A172 (cell line): ENCODE results near the gene REN. TPM values are rescaled to one million over a fixed set of nuclear protein-coding genes. Genes with fewer than 3 reads are reported as not detected.
A peak's percentile ranks its signal among the peaks of the same experiment; 100 is the strongest.

Experiments
- DNase-seq: peaks from one replicate; pipeline ENCODE4 v3.0.0-alpha.2; 2015; ENCODE audit warnings: low spot score
- total RNA-seq: library from RNA; depleted of rRNA; stranded (reverse); fragments of >200 nt; shearing (Covaris generic); gene quantifications from 2 replicates; pipeline ENCODE4 v1.2.3, GENCODE V29; 2014

Gene REN
- total RNA-seq, 1 experiment from 2014 or later: 0.62 TPM

DNA sequence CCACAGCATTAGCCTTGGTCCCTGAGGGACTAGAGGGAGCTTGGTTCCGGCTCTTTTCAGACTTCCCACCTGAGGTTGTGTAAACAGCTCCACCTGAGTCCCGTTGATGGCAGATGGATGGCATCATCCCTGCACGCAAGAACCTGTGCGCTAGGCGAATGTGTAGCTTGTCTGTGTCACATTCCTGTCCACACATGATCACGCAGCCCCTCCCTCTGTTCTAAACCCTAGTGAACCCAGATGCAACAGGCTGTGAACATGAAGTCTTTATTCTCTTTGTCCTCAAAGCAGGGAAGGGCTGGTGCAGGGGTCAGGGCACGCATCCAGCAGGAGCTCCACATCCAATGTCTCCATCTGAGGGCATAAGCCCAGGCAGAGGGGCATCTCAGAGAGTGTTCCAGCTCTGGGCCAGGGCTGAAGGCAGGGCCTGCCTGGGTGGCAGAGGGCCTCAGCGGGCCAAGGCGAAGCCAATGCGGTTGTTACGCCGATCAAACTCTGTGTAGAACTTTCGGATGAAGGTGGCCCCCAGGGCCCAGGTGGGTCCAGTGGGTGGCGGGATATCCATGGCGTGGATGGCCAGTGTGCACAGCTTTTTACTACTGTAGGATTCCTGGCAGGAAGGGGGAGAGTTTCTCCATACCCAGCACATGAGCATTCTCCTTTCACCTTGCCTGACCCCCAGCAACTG is 11.4 kb downstream of the REN start:
- no peak for DNase-seq

DNA sequence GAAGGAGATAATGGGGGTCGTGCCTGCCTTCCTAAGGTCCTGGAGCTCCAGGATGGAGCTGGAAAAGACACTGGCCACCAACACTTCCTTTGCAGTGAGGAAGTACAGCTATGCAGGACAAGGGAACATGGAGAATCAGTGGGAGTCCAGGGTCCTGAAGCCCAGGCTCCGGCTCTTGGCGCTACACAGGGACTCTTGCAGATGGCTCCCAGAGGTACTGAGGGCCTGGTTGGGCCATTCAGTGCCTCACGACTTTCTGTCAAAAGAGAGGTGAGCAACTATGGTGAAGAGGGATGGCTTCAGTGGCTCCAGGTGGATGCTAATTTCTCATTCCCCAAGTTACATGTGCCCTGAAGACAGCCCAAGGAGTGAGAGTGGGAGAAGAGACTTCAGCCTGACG is 12.5 kb downstream of the REN start:
- no peak for DNase-seq

DNA sequence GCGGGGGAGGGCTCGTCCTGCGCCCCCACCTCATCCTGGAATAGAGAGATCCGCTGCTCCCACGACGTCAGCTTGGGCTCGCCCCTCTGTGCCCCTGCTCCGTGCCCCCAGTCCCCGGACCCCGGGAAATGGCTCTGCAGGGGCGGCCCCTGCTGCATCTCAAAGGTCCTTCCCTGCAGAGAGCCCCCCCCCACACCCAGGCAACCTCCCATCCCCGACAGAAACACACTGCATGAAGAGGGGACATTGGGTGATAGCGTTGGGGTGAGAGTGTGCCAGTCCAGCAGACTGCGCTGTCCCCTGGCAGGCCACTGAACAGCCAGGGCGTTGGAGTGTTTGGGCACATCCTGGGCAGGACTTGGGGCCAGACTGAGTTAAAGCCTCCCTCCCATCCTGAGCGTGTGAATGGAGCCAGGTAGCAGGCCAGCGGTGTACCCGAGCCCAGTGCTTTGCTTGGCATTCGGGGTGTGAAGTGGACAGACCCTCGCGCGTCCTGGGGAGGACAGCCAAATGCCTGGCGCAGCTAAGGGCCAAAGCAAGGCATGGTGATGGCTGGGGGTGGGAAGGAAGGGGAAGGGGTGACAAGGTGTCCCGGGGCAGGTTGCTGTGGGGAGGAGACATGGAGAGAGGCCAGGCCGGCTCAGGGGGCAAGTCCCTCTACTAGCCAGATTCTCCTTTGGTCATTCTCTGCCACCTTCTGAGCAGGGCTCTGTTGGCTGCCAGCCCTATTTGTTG is 13.7 kb downstream of the REN start:
- peak; percentile 20 for DNase-seq

DNA sequence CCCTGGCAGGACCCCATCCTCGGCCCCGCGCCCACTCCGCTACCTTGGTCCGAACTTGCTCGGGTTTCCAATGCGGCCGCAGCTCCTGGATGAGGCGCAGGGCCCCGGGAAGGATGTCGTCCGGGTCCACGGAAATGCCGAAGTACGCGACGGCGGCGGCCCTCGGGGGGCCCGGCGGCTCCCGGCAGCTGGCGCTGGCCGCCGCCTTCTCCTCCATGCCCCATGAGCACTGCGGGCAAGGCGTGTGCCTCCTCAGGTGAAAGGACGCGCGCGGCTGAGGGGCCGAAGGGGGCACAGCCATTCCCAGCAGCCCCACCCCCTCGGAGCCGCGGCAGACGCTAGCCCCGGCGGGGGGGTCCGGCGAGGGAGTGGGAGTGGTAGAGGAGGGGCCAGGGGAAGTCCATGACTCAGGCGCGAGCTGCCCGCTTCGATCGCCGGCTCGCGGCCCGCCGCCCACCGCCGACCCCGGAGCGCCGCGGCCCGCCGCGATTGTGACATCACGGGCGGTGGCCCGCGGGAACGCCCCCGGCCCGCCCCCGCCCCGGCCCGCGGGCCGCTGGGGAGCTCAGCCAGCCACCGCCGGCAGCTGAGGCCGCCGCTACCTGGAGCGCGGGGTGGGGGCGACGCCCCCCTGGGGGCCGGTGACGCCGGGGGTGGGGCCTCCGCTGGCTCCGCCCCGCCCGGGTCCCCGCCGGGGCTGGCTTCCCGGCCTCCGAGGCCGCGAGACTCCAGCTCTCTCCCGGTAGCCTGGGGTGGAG is 14.4 kb downstream of the REN start, which contains the start of gene ETNK2:
TSS of gene ETNK2 (minus strand) at position 493 of the 758 bp plus-strand sequence. CDS start at position 301, 192 bp downstream.
- peak; percentile 39 for DNase-seq

DNA sequence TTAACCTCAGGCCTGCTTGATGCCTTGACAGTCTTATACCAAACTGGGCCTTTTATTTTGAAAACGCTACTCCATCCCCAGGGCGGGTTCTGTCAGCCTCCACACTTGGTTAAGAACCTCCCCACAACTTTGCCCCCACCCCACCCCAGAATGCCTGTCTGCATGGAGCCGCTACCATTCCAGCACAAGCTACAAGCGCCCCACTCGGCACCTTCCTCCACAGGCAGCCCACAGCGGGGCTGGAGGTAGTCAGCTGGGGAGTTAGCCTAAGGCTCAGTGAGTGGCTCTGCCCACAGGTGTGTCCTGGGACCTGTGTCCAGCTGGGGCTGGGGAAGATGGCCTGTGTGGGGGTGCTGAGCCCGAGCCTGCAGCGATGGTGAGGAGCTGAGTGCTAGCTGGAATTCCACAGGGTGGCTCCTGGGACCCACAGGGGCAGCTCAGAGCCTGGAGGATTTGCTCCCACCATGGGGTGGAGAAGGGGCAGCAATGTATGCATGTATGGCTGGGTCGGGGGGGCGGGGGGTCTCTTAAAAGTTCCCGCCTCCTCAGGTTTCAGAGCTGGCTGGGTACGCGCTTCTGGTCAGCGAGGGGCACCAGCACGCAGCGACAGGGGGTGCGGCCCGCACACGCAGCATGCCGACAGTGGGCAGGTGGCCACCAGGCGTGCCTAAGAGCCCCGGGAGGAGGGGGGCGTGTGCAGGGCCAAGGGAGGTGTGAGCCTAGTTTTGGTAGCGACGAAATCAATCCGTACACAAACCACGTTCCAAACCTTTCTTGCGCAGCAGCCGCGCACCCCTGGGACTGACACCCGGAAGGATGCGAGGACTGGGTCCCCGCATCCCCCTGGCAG is 15.2 kb downstream of the REN start:
- DNase-seq: no peak

DNA sequence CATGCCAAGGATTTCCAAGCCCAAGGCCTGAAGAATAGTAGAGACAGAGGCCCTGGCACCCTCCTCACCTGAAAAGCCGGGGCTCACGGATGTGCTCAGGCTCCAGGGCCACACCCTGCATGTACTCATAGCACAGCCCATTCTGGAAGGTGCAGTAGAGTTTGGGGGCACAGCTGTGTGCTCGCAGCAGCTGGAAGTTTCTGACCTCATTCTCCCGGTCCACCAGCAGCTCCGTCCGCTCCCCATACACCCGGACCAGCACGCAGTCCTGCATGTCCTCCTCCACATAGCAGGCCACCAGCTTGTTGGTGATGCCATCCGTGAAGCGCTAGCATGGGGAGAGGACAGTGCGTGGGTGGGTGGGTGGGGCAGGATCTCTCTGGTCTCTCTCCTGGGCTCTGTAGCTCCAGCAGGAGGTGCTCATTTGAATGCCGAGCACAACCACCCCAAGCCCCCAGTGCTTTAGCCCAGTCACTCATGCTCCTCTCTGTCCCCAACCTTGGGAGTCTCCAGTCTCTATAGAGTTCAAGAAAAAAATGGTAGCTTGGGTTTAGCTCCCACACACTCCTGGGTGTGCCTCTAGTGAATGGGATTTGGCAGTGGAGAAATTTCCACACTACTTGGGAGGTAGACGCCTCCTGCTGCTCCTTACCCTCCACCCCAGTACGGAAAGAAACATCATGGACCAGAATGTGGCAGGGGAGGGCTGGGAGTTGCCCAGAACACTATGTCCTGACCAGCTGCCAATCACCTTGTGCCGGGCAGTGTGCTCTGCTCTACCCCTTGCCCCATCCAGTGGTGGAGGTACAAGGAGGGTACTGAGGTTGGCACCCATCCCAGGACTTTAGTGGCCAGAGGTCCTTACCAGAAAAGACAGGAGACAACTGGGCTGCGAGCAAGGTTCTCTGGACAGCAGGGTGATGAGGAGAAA is 16.2 kb downstream of the REN start:
- DNase-seq: no peak

DNA sequence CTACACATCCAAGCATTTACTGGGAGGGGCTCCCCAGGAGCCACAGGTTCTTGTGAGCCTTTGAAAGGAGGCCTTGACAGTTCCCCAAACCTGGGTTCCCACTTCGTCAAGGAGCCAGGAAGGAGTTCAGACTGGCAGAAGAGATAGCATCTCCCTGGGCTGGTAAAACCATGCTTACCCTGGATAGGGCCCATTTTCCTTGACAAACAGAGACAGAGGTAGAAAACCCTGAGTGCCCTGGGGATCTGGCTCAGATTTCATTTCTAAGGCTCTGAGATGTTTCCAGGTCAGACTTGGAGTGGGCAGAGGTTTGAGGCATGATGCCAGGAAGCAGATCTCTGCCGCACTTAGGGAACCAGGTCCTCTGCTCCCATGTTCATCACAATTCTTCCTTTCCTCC is 17.0 kb downstream of the REN start:
- no peak for DNase-seq

DNA sequence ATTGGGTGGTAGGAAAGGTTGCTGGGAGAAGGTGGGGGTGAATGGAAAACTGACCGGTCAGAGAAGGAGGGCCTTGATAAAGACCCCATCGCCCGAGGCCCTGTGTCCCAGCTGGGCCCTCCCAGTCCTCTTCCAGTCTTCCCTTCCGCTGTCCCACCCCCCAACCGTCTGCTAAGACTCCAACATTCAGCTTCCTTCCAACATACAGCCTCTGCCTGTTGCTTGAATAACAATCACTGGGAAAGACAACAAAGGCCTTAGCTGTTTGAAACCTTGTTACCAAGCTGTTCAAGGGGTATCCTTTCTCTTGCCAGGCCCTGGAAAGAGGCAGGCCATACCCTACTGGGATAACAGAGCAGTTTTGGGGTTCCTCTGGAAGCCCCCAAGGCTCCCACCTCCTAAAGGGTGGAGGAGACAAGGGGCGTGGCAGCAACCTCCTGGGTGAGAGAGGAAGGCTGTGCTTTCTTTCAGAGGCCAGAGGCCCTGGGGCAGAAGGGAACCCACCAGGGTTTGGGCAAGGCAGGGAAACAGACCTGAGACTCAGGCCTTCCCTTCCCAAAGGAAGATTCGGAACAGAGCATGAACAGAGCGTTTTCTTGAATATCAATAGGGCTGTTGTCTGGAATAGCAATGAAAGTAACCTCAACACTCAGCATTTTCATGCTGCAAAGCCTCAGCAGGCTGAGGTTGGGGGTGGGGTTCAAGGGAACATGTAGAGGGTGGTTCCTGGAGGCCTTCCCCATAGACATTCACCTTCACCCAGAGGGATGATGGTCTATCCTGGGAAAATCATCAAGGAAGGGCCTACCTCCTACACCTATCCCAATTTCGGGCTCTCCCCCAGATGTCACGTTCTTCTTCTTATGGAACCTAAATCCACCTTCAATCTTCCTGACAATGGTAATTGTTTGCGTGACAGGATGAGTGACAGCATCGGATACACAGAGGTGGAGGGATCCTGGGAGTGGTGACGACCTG is 18.4 kb downstream of the REN start:
- DNase-seq: no peak

DNA sequence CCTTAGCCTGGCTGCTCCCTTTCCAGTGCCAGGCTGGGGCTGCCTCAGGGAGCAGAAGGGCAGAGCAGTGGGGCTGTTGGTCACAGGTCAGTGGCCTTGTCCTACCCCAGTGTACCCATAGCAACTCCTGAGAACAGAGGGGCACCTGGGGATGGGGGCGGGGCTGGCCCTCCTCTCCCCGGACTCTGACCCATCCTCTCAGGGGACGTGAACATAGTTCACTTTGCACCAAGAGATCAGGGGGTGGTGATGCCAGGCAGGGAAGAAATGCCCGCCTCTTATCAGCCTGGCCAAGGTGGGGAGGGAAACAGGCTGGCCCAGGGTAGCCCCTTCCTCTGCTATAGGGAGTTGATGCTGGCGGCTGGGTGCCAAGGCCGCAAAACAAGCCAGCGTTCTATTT is 19.2 kb downstream of the REN start:
- DNase-seq: no peak

DNA sequence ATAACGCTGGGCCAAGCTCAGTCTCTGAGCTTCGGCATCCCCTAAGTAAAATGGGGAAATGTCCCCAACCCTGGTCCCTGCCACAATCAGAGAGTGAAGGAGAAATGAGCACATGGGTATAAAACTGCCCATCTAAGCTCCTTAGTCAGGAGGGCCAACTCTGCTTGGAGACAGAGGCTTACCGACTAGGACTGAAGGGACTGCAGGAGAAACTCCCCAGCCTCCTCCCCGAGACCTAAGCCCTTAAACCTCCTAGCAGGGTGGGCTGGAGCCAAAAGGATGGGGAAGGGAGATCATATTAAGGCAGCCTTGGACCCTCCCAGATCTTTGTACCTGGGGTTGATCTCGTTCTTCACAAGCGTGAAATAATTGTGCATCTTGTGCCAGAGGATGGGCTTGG is 19.8 kb downstream of the REN start:
- DNase-seq: no peak

DNA sequence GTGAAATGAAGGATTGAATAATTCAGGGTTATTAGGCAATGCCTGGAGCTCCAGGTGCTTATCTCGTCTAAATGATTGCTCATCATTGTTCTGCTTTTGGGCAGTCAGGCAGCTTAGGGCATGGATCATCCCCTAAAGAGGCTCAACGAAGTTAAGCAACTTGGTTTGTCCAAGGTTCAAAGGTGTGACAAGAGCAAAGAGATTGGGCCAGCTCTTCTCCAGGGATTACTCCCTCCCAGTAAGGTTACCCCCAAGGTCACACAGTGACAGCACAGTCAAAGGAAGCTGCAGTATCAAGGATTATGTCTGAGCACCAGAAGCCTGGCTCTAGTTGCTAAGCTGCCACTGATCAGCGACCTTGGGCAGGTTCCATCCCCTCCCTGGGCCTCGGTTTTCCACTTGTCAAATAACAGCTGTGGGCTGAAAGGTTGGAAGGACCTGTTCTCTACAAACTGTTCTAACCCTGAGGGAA is 21.1 kb downstream of the REN start:
- no peak for DNase-seq

DNA sequence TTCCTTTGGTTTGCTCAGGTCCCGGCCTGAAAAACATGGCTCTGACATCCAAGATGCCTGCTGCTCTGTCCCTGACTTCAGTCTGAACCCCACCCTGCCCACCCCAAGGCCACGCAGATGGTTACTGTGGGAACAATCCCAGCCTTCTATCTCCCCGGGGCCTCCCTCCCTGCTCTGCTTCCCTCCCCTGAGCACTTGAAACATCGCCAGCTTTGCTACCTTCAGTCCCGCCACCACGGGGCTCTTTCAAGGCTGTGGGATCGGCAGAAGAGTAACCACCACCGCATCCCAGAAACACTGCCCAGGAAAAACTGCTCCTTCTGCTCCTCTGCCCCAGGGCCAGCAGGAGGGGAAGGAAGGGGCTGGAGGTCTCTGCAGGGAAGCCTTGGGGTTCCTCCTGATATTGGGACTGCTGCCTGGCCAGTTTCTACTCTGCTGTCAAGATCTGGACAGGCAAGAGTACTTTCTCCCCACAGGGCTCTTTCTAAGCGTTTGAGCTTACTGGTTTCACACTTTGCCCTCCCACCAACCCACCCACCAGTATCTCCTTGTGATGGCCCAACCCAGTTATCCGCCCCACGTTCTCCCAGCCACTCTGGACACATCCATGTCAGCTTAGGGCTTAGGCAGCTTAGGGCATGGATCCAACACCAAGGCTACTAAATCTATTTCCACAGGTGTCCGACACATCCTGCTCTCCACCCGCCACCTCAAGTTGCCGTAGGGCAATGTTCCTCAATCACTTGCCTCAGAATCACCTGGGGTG is 22.7 kb downstream of the REN start:
- no peak for DNase-seq

DNA sequence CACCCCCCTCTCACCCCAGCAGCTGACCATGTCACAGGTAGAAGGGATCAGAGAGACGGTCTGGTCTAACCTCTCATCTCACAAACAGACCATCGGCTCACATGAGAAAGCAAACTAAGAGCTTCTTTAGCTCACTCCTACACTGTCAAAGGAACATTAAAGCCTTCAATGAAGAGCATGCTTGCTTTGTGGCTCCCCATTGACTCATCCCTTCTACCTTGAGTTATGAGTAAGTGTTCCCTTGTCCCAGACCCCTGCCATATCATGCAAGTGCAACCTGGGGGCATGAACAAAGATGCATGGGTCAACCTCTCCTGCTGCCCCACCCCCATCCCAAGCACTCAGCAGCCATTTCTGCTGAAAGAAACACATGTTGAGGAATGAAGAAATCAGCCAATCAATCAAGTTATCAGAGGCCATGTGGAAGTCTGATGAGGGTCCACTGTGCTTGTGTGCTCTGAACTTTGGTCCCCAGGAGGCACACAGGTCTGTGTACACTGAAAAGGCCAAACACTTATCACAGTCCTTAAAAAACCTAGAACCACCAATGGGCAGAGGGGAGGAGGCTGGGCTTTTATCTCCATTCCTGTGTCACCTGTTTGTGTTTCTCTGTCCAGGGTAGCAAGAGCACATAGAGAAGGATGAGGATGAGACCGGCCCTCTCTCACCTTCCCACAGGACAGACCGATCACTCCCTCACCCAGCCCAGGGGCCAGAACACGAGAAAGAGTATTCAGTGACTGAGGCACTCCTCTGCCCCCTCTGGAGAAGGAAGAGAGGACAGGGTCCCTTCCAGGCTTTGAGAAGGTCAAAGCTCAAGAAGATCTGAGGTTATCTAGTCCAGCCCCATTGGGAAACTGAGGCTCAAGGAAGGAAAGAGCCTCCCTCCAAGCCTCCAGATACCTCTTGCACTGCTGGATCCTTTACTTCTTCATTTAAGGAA is 23.8 kb downstream of the REN start:
- no peak for DNase-seq

DNA sequence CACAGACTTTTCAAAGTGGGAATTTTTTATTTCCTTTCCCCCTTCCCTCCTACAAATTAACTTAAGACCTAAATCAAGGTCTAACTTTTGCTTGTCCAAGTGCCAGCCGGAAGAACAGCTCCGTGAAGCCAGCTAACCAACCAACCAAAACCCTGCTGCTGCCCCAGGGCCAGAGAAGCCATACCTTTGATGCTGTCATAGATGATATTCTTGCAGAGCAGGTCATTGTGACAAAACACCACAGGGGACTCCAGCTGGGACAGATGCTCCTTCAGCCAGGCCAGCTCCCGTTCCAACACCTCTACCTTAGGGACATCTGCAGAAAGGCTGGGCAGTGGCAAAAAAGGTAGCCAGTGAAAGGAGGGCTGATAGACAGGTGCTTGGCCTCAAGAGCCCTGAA is 25.0 kb downstream of the REN start:
- DNase-seq: no peak

DNA sequence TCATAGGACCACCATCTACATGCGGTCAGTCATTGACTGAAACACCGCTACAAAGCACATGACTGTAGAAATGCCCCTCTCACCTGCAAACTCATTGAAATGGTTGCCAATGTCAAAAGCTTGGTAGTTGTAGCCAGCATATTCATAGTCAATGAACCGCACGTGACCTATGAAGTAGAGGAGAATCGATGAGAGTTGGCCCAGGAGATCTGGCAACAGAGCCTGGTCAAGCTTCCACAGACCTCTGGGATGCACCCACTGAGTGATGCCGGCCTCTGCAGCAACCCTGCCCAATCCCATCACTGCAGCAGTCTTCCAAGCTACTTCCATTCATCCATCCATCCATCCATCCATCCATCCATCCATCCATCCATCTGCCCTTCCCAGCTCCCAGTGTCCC is 26.2 kb downstream of the REN start:
- DNase-seq: no peak

DNA sequence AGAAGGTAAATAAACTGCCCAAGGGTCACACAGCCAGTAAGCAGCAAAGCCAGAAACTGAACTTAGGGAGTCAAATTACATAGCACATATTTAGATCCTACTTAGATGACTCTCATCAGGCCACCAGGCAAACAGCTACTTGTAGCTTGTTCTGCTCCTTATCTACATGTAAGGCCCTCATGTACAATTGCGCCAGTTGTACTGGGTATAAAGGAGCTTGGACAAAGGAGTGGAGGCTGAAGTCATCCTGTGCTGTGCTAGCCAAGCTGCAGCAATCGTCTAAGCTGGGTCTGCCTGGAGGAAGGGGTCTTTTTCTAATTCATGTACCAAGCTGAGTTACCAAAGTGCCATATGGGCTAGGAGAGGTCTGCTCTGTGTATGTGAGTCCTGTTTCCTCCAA is 27.0 kb downstream of the REN start:
- DNase-seq: no peak

DNA sequence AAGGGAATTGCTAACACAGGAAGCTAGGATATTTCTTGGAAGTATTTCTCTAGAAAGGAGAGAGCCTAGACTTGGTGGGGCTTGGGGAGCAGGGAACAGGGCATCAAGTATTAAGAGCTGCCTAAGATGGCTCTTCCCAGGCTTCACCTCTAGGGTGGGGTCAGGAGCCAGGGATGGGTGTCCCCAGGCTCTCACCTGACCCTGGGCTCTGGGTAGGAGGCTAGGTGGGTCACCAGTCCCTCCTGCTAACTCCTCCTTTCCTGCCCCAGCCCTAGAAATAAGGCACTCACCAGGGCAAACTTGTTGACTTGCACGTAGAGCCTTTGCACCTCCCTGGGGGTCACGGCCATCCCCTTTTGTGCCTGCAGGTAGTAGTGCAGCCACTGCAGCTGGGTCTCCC is 29.3 kb downstream of the REN start:
- no peak for DNase-seq
